IPS DF 6.9 (cell line): ENCODE measurements around the gene DRD4.

Experiments
- DNase-seq: peaks from one replicate; pipeline ENCODE4 v3.0.0-alpha.2; 2013; ENCODE audit warnings: low read depth, low spot score
- H3K27ac ChIP-seq: one replicate; pipeline ENCODE4 v1.5.1; 2013; ENCODE audit warnings: low read length, control low read depth
- H3K27me3 ChIP-seq: 2 replicates; pipeline ENCODE4 v1.6.1; 2013; ENCODE audit warnings: mild to moderate bottlenecking, low read length; ENCODE audit not compliant: control insufficient read depth, insufficient read depth
- H3K36me3 ChIP-seq: 2 replicates; pipeline ENCODE4 v1.6.1; 2013; ENCODE audit warnings: low read length; ENCODE audit not compliant: control insufficient read depth, insufficient read depth
- H3K4me1 ChIP-seq: 2 replicates; pipeline ENCODE4 v1.6.1; 2013; ENCODE audit warnings: low read length; ENCODE audit not compliant: control insufficient read depth, insufficient read depth
- H3K4me3 ChIP-seq: 2 replicates; pipeline ENCODE4 v1.5.1; 2013; ENCODE audit warnings: mild to moderate bottlenecking, low read length
- H3K9me3 ChIP-seq: 2 replicates; pipeline ENCODE4 v1.6.1; 2013; ENCODE audit warnings: low read length, inconsistent platforms; ENCODE audit not compliant: control insufficient read depth, insufficient read depth
- WGBS: extraction: QIAGEN DNeasy Blood & Tissue Kit; methylation state at CpG from one replicate; pipeline ENCODE4 v1.1.7; 2013; ENCODE audit warnings: mixed read lengths, missing lambda C conversion rate; ENCODE audit not compliant: insufficient read length, insufficient coverage; 5-methylcytosine and 5-hydroxymethylcytosine counted together

DRD4 gene

DNA sequence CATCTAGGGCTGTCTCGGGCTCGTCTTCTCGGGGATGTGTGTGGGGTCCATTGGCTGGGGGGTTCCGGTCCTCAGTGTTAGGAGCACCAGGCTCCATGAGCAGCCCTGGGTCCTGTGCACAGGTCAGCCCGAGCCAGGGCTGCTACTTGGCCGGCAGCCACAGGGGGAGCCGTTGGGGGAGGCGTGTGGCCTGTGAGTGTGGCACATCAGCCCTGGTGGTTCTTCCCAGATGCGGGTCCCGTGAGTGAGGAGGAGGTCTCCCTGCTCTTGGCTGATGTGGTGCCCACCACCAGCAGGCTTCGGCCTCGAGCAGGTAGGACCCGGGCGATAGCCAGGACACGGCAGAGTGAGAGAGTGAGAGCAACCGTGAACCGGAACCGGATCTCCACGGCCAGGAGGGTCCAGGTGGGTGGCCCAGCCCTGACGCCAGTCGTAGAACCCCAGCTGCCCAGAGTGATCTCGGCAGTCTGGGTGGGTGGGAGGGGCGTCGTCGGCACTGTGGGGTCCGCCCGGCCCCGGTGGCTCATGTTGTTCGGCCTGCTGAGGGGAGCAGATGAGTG is 39.8 kb upstream of the DRD4 start:
- Histone ChIP-seq H3K36me3 (peaks cover 54% of the 10 kb centered on the region), H3K4me3 (no peak overlapping the region), H3K27ac (no peak overlapping the region), H3K9me3 (no peaks in the 10 kb centered on the region), H3K27me3 (no peaks in the 10 kb centered on the region), H3K4me1 (no peaks in the 10 kb centered on the region; the same call in 1 of the 2 replicates)
- no peak for DNase-seq
- no CpG with 5 or more reads among the region's 29 CpGs for WGBS

DNA sequence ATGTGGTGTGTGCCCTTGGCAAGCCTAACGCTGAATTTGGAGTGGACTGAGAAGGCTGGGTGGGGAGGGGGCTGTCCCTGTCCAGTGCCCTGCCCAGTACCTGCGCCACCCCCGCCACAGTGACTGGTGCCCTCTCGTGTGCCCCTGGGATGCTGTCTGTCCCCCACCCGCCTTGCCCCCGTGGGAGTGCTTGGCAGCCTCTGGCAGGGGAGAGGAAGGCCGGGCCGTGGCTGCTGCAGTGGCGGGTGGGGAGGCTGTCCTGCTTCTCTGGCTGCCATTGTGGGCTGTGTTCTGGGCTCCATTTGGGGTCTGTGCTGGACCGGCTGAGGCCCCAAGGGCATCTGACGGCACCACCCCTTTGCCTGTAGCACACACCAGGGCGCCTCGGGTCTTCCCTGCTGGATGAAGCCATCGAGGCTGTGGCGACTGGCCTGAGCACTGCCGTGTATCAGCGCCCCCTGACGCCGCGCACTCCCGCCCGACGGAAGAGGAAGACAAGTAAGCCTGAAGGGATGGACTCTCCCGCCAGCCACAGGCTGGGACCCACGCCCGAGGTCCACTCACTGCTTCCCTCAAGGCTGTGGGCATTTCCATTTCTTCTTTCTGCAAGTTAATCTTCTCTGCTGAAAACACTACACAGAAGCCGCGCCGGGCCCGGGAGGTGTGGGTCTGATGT is 38.9 kb upstream of the DRD4 start:
- Histone ChIP-seq H3K27me3 (no peaks in the 10 kb centered on the region), H3K27ac (no peak overlapping the region), H3K4me1 (no peaks in the 10 kb centered on the region; the same call in 1 of the 2 replicates), H3K4me3 (no peak overlapping the region), H3K9me3 (no peaks in the 10 kb centered on the region), H3K36me3 (peaks cover 45% of the 10 kb centered on the region)
- DNase-seq = no peak
- no CpG with 5 or more reads among the region's 30 CpGs for WGBS

GRCh38 chr11:601573-602245 is 35.4 kb upstream of the DRD4 start:
- Histone ChIP-seq H3K36me3 (peaks cover 56% of the 10 kb centered on the region), H3K9me3 (no peaks in the 10 kb centered on the region)

GRCh38 chr11:603154-603553 is 33.9 kb upstream of the DRD4 start:
- Histone ChIP-seq H3K36me3 (peaks cover 58% of the 10 kb centered on the region), H3K9me3 (no peaks in the 10 kb centered on the region), H3K4me1 (no peaks in the 10 kb centered on the region), H3K4me3 (no peak overlapping the region), H3K27me3 (no peaks in the 10 kb centered on the region), H3K27ac (no peak overlapping the region)
- DNase-seq = no peak
- WGBS = no CpG with 5 or more reads among the region's 13 CpGs

More at GRCh38 chr11:601573-602245, 35.4 kb upstream of the DRD4 start:
- H3K27ac ChIP-seq = no peak overlapping the region
- no peaks in the 10 kb centered on the region for H3K27me3 ChIP-seq
- H3K4me1 ChIP-seq = no peaks in the 10 kb centered on the region
- no peak overlapping the region for H3K4me3 ChIP-seq
- no CpG with 5 or more reads among the region's 23 CpGs for WGBS
- no peak for DNase-seq

GRCh38 chr11:605286-606129 is 31.6 kb upstream of the DRD4 start:
- H3K4me3 ChIP-seq = no peak overlapping the region
- no peaks in the 10 kb centered on the region for H3K27me3 ChIP-seq
- no peaks in the 10 kb centered on the region for H3K4me1 ChIP-seq
- H3K9me3 ChIP-seq = no peaks in the 10 kb centered on the region
- WGBS = no CpG with 5 or more reads among the region's 33 CpGs
- H3K36me3 ChIP-seq = peaks cover 70% of the 10 kb centered on the region
- no peak for DNase-seq
- H3K27ac ChIP-seq = no peak overlapping the region

- Histone ChIP-seq H3K4me3 (no peak overlapping the region), H3K9me3 (no peaks in the 10 kb centered on the region), H3K36me3 (peaks cover 77% of the 10 kb centered on the region), H3K27ac (no peak overlapping the region), H3K27me3 (no peaks in the 10 kb centered on the region), H3K4me1 (no peaks in the 10 kb centered on the region)
- DNase-seq = no peak
- WGBS = no CpG with 5 or more reads among the region's 19 CpGs
Observed at GRCh38 chr11:606245-606644, 30.8 kb upstream of the DRD4 start.

DNA sequence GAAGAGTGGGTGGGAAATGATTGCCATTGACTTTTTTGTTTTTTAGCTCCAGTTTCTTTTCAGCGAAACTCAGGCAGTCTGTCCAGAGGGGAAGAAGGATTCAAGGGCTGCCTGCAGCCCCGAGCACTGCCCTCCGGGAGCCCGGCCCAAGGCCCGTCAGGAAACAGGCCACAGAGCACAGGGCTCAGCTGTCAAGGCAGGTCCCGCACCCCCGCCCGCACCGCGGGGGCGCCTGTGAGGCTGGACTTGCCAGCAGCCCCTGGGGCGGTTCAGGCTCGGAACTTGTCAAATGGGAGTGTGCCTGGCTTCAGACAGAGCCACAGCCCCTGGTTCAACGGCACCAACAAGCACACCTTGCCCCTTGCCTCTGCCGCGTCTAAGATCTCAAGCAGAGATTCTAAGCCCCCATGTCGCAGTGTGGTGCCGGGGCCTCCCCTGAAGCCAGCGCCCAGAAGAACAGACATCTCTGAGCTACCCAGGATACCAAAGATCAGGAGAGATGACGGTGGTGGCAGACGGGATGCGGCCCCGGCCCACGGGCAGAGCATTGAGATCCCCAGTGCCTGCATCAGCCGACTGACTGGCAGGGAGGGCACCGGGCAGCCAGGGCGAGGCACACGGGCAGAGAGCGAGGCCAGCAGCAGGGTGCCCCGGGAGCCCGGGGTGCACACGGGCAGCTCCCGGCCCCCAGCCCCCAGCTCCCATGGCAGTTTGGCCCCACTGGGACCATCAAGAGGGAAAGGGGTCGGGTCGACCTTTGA is 29.9 kb upstream of the DRD4 start:
- H3K4me3 ChIP-seq = no peak overlapping the region
- no peaks in the 10 kb centered on the region for H3K4me1 ChIP-seq
- WGBS = no CpG with 5 or more reads among the region's 35 CpGs
- DNase-seq = no peak
- no peaks in the 10 kb centered on the region for H3K9me3 ChIP-seq
- no peaks in the 10 kb centered on the region for H3K27me3 ChIP-seq
- H3K36me3 ChIP-seq = peaks cover 72% of the 10 kb centered on the region
- H3K27ac ChIP-seq = no peak overlapping the region

GRCh38 chr11:607971-608659 is 29.0 kb upstream of the DRD4 start:
- no peak overlapping the region for H3K4me3 ChIP-seq
- peaks cover 76% of the 10 kb centered on the region for H3K36me3 ChIP-seq
- H3K4me1 ChIP-seq = no peaks in the 10 kb centered on the region

GRCh38 chr11:608791-609251 is 28.2 kb upstream of the DRD4 start:
- H3K9me3 ChIP-seq = no peaks in the 10 kb centered on the region
- no peak overlapping the region for H3K27ac ChIP-seq
- 0 out of 2 replicates have a peak, but pooled peaks cover 1% of the 10 kb centered on the region for H3K4me1 ChIP-seq
- WGBS = no CpG with 5 or more reads among the region's 28 CpGs
- DNase-seq = no peak
- no peak overlapping the region for H3K4me3 ChIP-seq
- H3K27me3 ChIP-seq = no peaks in the 10 kb centered on the region
- peaks cover 77% of the 10 kb centered on the region for H3K36me3 ChIP-seq

More at GRCh38 chr11:607971-608659, 29.0 kb upstream of the DRD4 start:
- no peaks in the 10 kb centered on the region for H3K27me3 ChIP-seq
- no peak overlapping the region for H3K27ac ChIP-seq
- no peak for DNase-seq
- no peaks in the 10 kb centered on the region for H3K9me3 ChIP-seq
- whole genome bisulfite sequencing = no CpG with 5 or more reads among the region's 45 CpGs
